Mesenchymal stem cell (in vitro differentiated cells and primary cell): ENCODE measurements around the gene NEDD4L.

ENCODE experiments used
- DNase-seq: peaks from one replicate; pipeline ENCODE4 v3.0.0-alpha.2; 2013
- H2AFZ ChIP-seq: one replicate; pipeline ENCODE4 v1.6.1; 2013; ENCODE audit warnings: low read depth, mild to moderate bottlenecking, control low read depth, inconsistent platforms, low read length, moderate library complexity
- H2AK5ac ChIP-seq: 2 replicates; pipeline ENCODE4 v1.6.1; 2013; ENCODE audit warnings: low read length, moderate library complexity, mild to moderate bottlenecking, inconsistent platforms; ENCODE audit not compliant: severe bottlenecking
- H2BK120ac ChIP-seq: one replicate; pipeline ENCODE4 v1.6.1; 2013; ENCODE audit warnings: low read depth, mild to moderate bottlenecking, inconsistent platforms, low read length, moderate library complexity
- H2BK12ac ChIP-seq, 2 experiments: one replicate each; pipeline ENCODE4 v1.6.1; 2013; ENCODE audit warnings: inconsistent platforms in 2 of 2, low read length in 2 of 2, mild to moderate bottlenecking in 2 of 2, moderate library complexity in 2 of 2, control low read depth in 1 of 2
- H2BK15ac ChIP-seq: one replicate; pipeline ENCODE4 v1.6.1; 2013; ENCODE audit warnings: mild to moderate bottlenecking, low read depth, inconsistent platforms; ENCODE audit not compliant: poor library complexity, severe bottlenecking
- H2BK5ac ChIP-seq: 2 replicates; pipeline ENCODE4 v1.6.1; 2013; ENCODE audit warnings: low read depth, mild to moderate bottlenecking, low read length, control low read depth, inconsistent platforms; ENCODE audit not compliant: poor library complexity, severe bottlenecking
- H3K14ac ChIP-seq, 2 experiments: one replicate each; pipeline ENCODE4 v1.6.1; 2013; ENCODE audit warnings: inconsistent platforms in 2 of 2, low read length in 2 of 2, control low read depth in 1 of 2, mild to moderate bottlenecking in 1 of 2, moderate library complexity in 1 of 2
- H3K18ac ChIP-seq, 2 experiments: one replicate each; pipeline ENCODE4 v1.6.1; 2013; ENCODE audit warnings: inconsistent platforms in 2 of 2, low read length in 2 of 2, control low read depth in 1 of 2, low read depth in 1 of 2, mild to moderate bottlenecking in 1 of 2
- H3K23ac ChIP-seq, 2 experiments: one replicate each; pipeline ENCODE4 v1.6.1; 2013; ENCODE audit warnings: inconsistent platforms in 2 of 2, low read length in 2 of 2, mild to moderate bottlenecking in 2 of 2, moderate library complexity in 2 of 2, control low read depth in 1 of 2
- H3K27ac ChIP-seq: 2 replicates; pipeline ENCODE4 v1.5.1; 2013; ENCODE audit warnings: mild to moderate bottlenecking, moderate library complexity, low read length, control low read depth, inconsistent platforms; ENCODE audit not compliant: poor library complexity, severe bottlenecking
- H3K27me3 ChIP-seq, 2 experiments: 2 replicates each; pipeline versions ENCODE4 v1.6.1 to v1.7.0; 2013; ENCODE audit warnings: low read length in 2 of 2, mild to moderate bottlenecking in 2 of 2, moderate library complexity in 2 of 2, control low read depth in 1 of 2, inconsistent platforms in 1 of 2; ENCODE audit not compliant: control insufficient read depth in 1 of 2, insufficient read depth in 1 of 2
- H3K36me3 ChIP-seq, 2 experiments: 2 replicates each; pipeline versions ENCODE4 v1.6.1 to v1.7.0; 2013; ENCODE audit warnings: low read length in 2 of 2, control low read depth in 1 of 2, inconsistent platforms in 1 of 2, low read depth in 1 of 2, mild to moderate bottlenecking in 1 of 2; ENCODE audit not compliant: insufficient read depth in 2 of 2, control insufficient read depth in 1 of 2
- H3K4ac ChIP-seq, 2 experiments: one replicate each; pipeline ENCODE4 v1.6.1; 2013; ENCODE audit warnings: inconsistent platforms in 2 of 2, low read length in 2 of 2, mild to moderate bottlenecking in 2 of 2, moderate library complexity in 2 of 2, control low read depth in 1 of 2, low read depth in 1 of 2
- H3K4me1 ChIP-seq: 2 replicates; pipeline ENCODE4 v1.6.1; 2013; ENCODE audit warnings: low read depth, low read length, control low read depth; ENCODE audit not compliant: control insufficient read depth, insufficient read depth
- H3K4me2 ChIP-seq: 2 replicates; pipeline ENCODE4 v1.6.1; 2013; ENCODE audit warnings: low read length, mild to moderate bottlenecking, inconsistent platforms; ENCODE audit not compliant: poor library complexity, severe bottlenecking
- H3K4me3 ChIP-seq, 2 experiments: 2 replicates each; pipeline versions ENCODE4 v1.5.1 to v1.7.0; 2013; ENCODE audit warnings: low read length in 2 of 2, mild to moderate bottlenecking in 2 of 2, control low read depth in 1 of 2, low read depth in 1 of 2; ENCODE audit not compliant: insufficient read depth in 1 of 2
- H3K79me1 ChIP-seq: replicated peaks from 2 replicates; pipeline ENCODE4 v1.6.1; 2013; ENCODE audit warnings: mild to moderate bottlenecking, control low read depth, low read length, inconsistent platforms; ENCODE audit not compliant: poor library complexity, severe bottlenecking
- H3K9ac ChIP-seq: 2 replicates; pipeline ENCODE4 v1.7.0; 2013; ENCODE audit warnings: mild to moderate bottlenecking, low read length, moderate library complexity
- H3K9me3 ChIP-seq: 2 replicates; pipeline ENCODE4 v1.7.0; 2013; ENCODE audit warnings: mild to moderate bottlenecking, low read length; ENCODE audit not compliant: control insufficient read depth
- H4K8ac ChIP-seq: one replicate; pipeline ENCODE4 v1.6.1; 2013; ENCODE audit warnings: inconsistent platforms, mild to moderate bottlenecking, low read length, moderate library complexity
- H4K91ac ChIP-seq: one replicate; pipeline ENCODE4 v1.6.1; 2013; ENCODE audit warnings: mild to moderate bottlenecking, low read length, inconsistent platforms
- WGBS: methylation state at CpG from one replicate; pipeline ENCODE4 v1.1.7; 2013; ENCODE audit warnings: mixed read lengths; 5-methylcytosine and 5-hydroxymethylcytosine counted together

Gene NEDD4L

GRCh38 chr18:58135701-58136331 lies 91.8 kb downstream of the NEDD4L start:
- Histone ChIP-seq H3K36me3 (no peaks in the 10 kb centered on the region), H3K4me3 (peak overlapping the region in 1 of 2 experiments; percentile 60), H2BK15ac (no peak overlapping the region), H4K8ac (no peak overlapping the region), H3K4ac (no peak overlapping the region), H3K14ac (no peak overlapping the region), H2BK12ac (no peak overlapping the region), H3K4me2 (peak overlapping the region; percentile 39), H2BK5ac (no peak overlapping the region), H3K9me3 (no peaks in the 10 kb centered on the region), H3K4me1 (peaks cover 11% of the 10 kb centered on the region), H3K9ac (peak overlapping the region; percentile 36), H4K91ac (no peak overlapping the region), H2AFZ (no peak overlapping the region), H3K79me1 (peaks cover 20% of the 10 kb centered on the region), H2AK5ac (peak overlapping the region; percentile 30), H3K23ac (no peak overlapping the region), H3K18ac (peak overlapping the region; percentile 54 to 63), H3K27ac (peak overlapping the region; percentile 71), H3K27me3 (peaks cover 0 to 9% of the 10 kb centered on the region in 2 experiments), H2BK120ac (no peak overlapping the region)
- peak; percentile 81 for DNase-seq
- 49% methylated on average over 7 of the region's 7 CpGs for WGBS

- Histone ChIP-seq H2BK5ac (no peak overlapping the region), H3K18ac (no peak overlapping the region), H3K4me3 (no peak overlapping the region), H2BK12ac (no peak overlapping the region), H2AK5ac (no peak overlapping the region), H3K4me2 (no peak overlapping the region), H3K23ac (no peak overlapping the region), H3K14ac (no peak overlapping the region), H3K27ac (no peak overlapping the region), H3K27me3 (no peaks in the 10 kb centered on the region), H3K4me1 (peaks cover 11% of the 10 kb centered on the region), H2BK120ac (no peak overlapping the region), H4K91ac (no peak overlapping the region), H3K9me3 (no peaks in the 10 kb centered on the region), H2BK15ac (peak overlapping the region; percentile 57), H3K79me1 (peaks cover 15% of the 10 kb centered on the region), H3K4ac (no peak overlapping the region), H3K9ac (no peak overlapping the region), H2AFZ (no peak overlapping the region), H3K36me3 (no peaks in the 10 kb centered on the region), H4K8ac (no peak overlapping the region)
- WGBS: 93% methylated on average over 3 of the region's 3 CpGs
- no peak for DNase-seq
These were observed 92.9 kb downstream of the NEDD4L start for GRCh38 chr18:58136879-58137278.

GRCh38 chr18:58139459-58140386 lies 95.7 kb downstream of the NEDD4L start:
- peak overlapping the region; percentile 9 for H2AK5ac ChIP-seq
- no peak overlapping the region for H3K14ac ChIP-seq
- H3K23ac ChIP-seq: no peak overlapping the region
- H3K4me3 ChIP-seq: no peak overlapping the region
- H3K18ac ChIP-seq: peak overlapping the region; percentile 61 to 75
- 67% methylated on average over 4 of the region's 8 CpGs for WGBS
- no peaks in the 10 kb centered on the region for H3K36me3 ChIP-seq
- peak overlapping the region; percentile 15 for H2BK120ac ChIP-seq
- H2BK5ac ChIP-seq: no peak overlapping the region
- H2BK15ac ChIP-seq: no peak overlapping the region
- no peak overlapping the region for H3K4ac ChIP-seq
- peak overlapping the region; percentile 59 for H4K8ac ChIP-seq
- H4K91ac ChIP-seq: peak overlapping the region; percentile 34
- no peaks in the 10 kb centered on the region for H3K9me3 ChIP-seq
- H3K9ac ChIP-seq: no peak overlapping the region
- H3K4me1 ChIP-seq: peaks cover 19% of the 10 kb centered on the region
- H2AFZ ChIP-seq: no peak overlapping the region
- H3K27me3 ChIP-seq: no peaks in the 10 kb centered on the region
- DNase-seq: no peak
- no peak overlapping the region for H3K27ac ChIP-seq
- peaks cover 15% of the 10 kb centered on the region for H3K79me1 ChIP-seq
- peak overlapping the region; percentile 51 to 74 for H2BK12ac ChIP-seq
- no peak overlapping the region for H3K4me2 ChIP-seq
